ENCODE measurements around the gene MYZAP.

Gene MYZAP

GRCh38 chr15:57605491-57605890 is 13.8 kb downstream of the MYZAP start:
- TF ChIP-seq CTCF (IDR thresholded peaks at IDR 0.05; ENCODE audit: insufficient read depth, low read length, missing control alignments) = no peak
- POLR2A ChIA-PET = no interaction called here
- CTCF ChIA-PET = no interaction called here
- no peak for DNase-seq (ENCODE audit: low read depth, low spot score)
- H3K4me3 ChIP-seq (ENCODE audit: low read depth, low read length) = no peak overlapping the region

DNA sequence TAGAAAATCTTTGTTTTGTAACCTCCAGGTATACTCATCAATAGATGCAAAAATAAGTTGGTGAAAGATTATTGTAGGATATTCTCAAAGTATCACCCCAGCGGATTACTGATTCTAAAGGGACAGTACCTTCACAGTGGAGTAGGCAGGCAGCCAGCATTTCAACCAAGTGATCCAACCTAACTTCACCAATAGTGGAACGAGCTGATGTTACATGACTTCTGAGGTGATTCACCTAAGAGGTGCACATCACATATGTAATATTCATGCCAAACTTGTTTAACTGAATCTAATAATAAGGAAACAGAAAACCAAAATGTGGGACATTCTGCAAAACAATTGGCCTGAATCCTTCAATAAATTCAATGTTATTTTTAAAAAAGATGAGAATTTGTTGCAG is 14.3 kb downstream of the MYZAP start:
- DNase-seq (ENCODE audit: low read depth, low spot score) = no peak
- no peak overlapping the region for H3K4me3 ChIP-seq (ENCODE audit: low read depth, low read length)
- CTCF ChIA-PET = no interaction called here
- no peak for TF ChIP-seq CTCF (IDR thresholded peaks at IDR 0.05; ENCODE audit: insufficient read depth, low read length, missing control alignments)
- POLR2A ChIA-PET = no interaction called here

DNA sequence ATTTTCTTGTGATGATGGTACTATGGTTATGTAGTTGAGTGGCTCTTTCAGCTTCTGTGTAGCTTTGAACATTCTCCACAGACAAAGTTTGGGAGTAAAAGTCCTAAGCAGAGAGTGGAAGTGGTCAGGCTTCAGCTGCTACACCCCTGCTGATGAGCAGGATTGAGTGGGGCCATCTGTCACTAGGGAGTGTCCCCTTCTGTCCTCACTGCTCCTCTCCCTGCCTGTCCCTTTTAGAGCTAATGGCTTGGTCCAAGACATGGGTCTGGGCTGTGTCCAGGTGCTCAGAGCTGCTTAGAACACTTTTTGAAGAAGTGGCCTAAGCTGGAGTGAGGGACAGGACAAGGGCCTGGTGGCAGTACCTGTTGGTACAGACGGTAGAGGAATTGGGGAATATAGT is 15.1 kb downstream of the MYZAP start:
- no peak for TF ChIP-seq CTCF (IDR thresholded peaks at IDR 0.05; ENCODE audit: insufficient read depth, low read length, missing control alignments)
- ChIA-PET CTCF (no interaction called here), POLR2A (no interaction called here)
- DNase-seq (ENCODE audit: low read depth, low spot score) = no peak
- no peak overlapping the region for H3K4me3 ChIP-seq (ENCODE audit: low read depth, low read length)

- no peak overlapping the region for H3K4me3 ChIP-seq (ENCODE audit: low read depth, low read length)
- ChIA-PET POLR2A (no interaction called here), CTCF (no interaction called here)
- no peak for TF ChIP-seq CTCF (IDR thresholded peaks at IDR 0.05; ENCODE audit: insufficient read depth, low read length, missing control alignments)
- no peak for DNase-seq (ENCODE audit: low read depth, low spot score)
Observed at GRCh38 chr15:57607570-57608000, 15.9 kb downstream of the MYZAP start.

DNA sequence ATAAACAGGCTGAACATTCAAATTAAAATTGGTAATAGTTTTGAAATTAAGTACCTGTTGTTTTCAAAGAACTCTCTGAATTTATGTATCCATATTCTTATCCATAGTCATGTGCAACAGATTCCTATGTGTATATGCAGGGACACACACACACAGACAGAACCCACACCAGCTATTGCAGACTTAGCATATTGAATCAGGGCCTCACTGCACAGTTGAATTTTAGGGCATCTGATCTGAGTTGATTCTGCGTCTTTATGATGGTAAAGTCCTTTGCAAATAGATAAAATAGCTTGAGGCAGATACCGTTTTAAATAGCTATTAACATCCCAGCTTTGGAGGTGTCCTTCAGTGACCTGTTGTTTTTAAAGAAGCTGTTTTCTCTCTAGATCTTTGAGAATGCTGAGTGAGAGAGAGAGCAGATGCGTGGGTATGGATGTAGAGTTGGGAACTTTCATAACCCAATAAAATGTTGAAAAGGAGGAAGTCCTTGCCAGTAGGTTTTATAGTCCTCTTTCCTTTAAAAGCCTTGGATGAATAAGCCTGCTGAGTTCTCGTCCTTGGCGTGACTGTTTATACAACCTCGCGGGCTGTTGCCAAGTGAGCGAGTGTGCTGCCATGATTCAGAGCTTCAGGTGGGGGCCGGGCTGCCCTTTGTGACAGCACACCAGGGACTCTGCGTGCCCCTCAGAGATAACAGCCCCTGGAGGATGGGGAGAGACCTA is 18.3 kb downstream of the MYZAP start:
- ChIA-PET POLR2A (no interaction called here), CTCF (interaction anchor here (1.1 to 2.5 kb wide), 3 partner anchors 23 to 57 kb away, joined by 3 to 9 read pairs (median 4); no protein-coding TSS in a partner anchor)
- H3K4me3 ChIP-seq (ENCODE audit: low read depth, low read length) = no peak overlapping the region
- no peak for TF ChIP-seq CTCF (IDR thresholded peaks at IDR 0.05; ENCODE audit: insufficient read depth, low read length, missing control alignments)
- no peak for DNase-seq (ENCODE audit: low read depth, low spot score)

GRCh38 chr15:57611123-57611522 is 19.4 kb downstream of the MYZAP start:
- no peak for DNase-seq (ENCODE audit: low read depth, low spot score)
- CTCF ChIA-PET = interaction anchor here (1.1 to 2.2 kb wide), 3 partner anchors 24 to 56 kb away, joined by 3 to 11 read pairs (median 4); no protein-coding TSS in a partner anchor
- no peak overlapping the region for H3K4me3 ChIP-seq (ENCODE audit: low read depth, low read length)
- TF ChIP-seq CTCF (IDR thresholded peaks at IDR 0.05; ENCODE audit: insufficient read depth, low read length, missing control alignments) = no peak
- POLR2A ChIA-PET = no interaction called here
